ENCODE results near the gene HSPB7.

HSPB7 gene

DNA sequence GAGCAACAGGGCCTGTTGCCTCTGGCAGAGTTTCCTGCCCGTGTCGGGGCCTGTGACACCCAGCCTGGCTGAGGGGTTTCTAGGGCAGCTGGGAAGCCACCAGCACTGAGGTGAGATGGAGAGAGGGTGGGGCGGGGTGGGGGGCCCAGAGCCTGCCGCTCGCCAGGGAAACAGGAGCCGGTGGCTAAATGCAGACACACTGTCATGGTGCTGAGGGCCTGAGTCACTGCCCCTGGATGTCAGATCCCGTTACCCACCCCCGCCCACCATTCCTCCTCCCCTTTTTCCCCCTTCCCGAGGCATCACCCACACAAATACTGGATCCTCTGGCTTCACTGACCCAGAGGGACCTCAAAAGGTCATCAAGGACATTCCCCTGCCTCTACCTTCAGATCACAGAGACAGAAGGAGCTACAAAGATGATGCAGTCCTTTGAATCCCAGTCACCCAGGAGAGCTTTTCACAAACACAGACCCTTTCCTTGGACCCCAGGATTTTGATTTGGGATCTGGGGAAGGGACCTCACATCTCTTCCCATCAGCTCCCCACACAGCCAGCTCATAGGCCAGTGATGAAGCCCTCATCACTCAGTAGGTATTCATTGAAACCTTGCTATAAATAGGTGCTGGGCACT is 1.9 kb upstream of the HSPB7 start:
- TF ChIP-seq, protein P1, sequence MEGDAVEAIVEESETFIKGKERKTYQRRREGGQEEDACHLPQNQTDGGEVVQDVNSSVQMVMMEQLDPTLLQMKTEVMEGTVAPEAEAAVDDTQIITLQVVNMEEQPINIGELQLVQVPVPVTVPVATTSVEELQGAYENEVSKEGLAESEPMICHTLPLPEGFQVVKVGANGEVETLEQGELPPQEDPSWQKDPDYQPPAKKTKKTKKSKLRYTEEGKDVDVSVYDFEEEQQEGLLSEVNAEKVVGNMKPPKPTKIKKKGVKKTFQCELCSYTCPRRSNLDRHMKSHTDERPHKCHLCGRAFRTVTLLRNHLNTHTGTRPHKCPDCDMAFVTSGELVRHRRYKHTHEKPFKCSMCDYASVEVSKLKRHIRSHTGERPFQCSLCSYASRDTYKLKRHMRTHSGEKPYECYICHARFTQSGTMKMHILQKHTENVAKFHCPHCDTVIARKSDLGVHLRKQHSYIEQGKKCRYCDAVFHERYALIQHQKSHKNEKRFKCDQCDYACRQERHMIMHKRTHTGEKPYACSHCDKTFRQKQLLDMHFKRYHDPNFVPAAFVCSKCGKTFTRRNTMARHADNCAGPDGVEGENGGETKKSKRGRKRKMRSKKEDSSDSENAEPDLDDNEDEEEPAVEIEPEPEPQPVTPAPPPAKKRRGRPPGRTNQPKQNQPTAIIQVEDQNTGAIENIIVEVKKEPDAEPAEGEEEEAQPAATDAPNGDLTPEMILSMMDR (IDR thresholded peaks at IDR 0.05; ENCODE audit: low read depth, low read length), result no peak
- no peak overlapping the region for H3K4me3 ChIP-seq (replicated peaks in 1 of 2; ENCODE audit: low read depth in 2 of 2, low read length in 2 of 2)
- DNase-seq (ENCODE audit: low read depth in 2 of 2), result no peak

- TF ChIP-seq, protein P1 (IDR thresholded peaks at IDR 0.05; ENCODE audit: low read depth, low read length), result no peak
- H3K4me3 ChIP-seq (replicated peaks in 1 of 2; ENCODE audit: low read depth in 2 of 2, low read length in 2 of 2), result no peak overlapping the region
- DNase-seq (ENCODE audit: low read depth in 2 of 2), result no peak
Measured at GRCh38 chr1:16018749-16019643, 1.2 kb upstream of the HSPB7 start.

DNA sequence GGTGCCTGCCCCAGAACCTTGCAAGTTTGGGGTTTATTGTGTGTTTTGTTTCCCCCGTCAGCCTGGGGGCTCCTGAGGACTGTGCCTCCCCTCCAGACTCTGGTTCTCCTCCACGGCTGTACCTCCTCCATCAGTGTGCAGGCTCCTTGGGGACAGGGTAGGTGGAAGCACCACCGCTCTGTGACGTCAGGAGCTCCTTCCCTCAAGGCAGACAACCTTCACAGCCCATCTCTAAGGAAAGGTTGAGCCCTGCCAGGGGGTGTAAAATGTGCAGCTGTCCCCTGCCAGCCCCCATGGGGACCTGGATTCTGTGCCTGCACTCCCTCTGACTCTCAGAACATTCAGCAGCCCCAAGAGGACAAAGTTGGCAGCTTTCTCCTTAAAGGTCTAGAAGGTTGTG is 465 bp upstream of the HSPB7 start:
- no peak for DNase-seq (ENCODE audit: low read depth in 2 of 2)
- no peak overlapping the region for H3K4me3 ChIP-seq (replicated peaks in 1 of 2; ENCODE audit: low read depth in 2 of 2, low read length in 2 of 2)
- TF ChIP-seq, protein P1 (IDR thresholded peaks at IDR 0.05; ENCODE audit: low read depth, low read length), result no peak

GRCh38 chr1:16017076-16017460 is 775 bp downstream of the HSPB7 start:
- TF ChIP-seq, protein P1 (IDR thresholded peaks at IDR 0.05; ENCODE audit: low read depth, low read length), result no peak
- DNase-seq (ENCODE audit: low read depth in 2 of 2), result no peak
- no peak overlapping the region for H3K4me3 ChIP-seq (replicated peaks in 1 of 2; ENCODE audit: low read depth in 2 of 2, low read length in 2 of 2)

- TF ChIP-seq, protein P1 (IDR thresholded peaks at IDR 0.05; ENCODE audit: low read depth, low read length), result no peak
- H3K4me3 ChIP-seq (replicated peaks in 1 of 2; ENCODE audit: low read depth in 2 of 2, low read length in 2 of 2), result no peak overlapping the region
- no peak for DNase-seq (ENCODE audit: low read depth in 2 of 2)
Measured at GRCh38 chr1:16015960-16016901, 1.6 kb downstream of the HSPB7 start.

DNA sequence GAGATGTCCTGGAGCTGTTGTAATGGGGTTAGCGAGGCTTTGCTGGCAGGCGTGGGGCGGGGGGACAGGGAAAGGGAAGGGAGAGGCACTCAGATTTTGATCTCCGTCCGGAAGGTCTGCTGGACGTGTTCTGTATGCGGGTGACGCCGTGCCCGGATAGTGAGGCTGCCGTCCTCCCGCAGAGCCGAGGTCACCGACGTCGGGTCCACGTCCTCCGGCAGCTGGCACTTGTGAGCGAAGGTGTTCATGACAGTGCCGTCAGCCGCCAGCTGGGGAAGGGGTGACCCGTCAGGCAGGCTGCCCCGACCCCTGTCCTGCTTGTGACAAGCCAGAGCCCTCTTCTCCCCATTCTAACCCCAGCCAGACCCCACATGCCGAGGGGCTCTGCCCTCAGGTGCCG is 2.4 kb downstream of the HSPB7 start:
- TF ChIP-seq, protein P1 (IDR thresholded peaks at IDR 0.05; ENCODE audit: low read depth, low read length), result no peak
- no peak overlapping the region for H3K4me3 ChIP-seq (replicated peaks in 1 of 2; ENCODE audit: low read depth in 2 of 2, low read length in 2 of 2)
- DNase-seq (ENCODE audit: low read depth in 2 of 2), result no peak
